ENCODE data around the gene CDON.
"Not testable (repeated sequence)": the region's sequence is repeated elsewhere in the genome, so short reads cannot be mapped to it uniquely, and the experiment has no call there.

Gene CDON

DNA sequence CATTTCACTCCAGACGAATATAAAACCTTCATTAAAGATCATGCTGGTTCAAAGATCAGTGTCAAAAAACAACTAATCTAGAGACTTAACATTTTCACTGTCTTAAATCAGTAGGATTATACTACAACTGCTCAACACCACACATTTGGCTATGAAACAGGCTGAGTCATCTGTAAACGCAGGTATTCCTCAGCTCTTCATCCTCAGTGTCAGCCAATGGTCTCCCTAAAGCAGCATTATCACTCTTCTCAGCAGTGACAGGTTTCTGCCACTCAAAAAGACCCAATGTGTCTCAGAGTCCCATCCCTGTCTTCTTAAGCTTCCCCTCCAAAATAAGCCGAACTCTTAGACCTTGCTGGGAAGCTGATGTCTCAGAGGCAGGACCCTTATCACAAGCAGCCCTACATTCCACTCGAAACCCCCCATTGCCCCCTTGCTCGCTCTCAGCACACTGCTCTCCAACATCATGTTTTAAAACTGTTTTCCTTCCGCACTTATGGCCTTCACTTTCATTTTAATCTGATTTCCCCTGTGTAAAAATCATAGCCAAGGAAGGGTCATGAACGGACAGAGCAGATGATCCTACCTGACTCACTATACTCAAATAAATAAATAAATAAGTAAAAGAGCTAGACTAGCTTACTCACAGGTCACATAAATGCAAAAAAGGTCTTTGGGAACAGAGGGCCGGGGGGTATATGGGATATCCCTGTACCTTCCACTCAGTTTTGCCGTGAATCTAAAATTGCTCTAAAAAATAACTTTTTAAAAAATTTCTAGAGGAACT lies 23.0 kb downstream of the CDON start:
- DNase-seq = no peak

DNA sequence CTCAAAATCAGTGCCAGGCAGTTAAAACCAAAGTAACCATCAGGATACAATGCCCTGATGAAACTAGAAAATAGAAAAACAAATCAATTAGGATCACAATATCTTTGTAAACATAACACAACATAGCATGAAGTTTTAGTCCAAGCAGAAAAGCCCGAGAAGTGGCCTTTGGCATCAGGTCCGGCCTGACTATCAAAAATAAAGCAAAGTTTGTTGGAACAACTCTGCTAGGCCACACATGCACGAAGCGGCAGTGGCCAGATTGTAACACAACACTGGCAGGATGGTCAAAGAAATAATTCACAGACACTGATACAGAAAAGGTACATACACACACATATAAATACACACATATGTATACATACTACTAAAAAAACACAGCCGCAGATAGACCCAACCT lies 26.9 kb downstream of the CDON start:
- no peak for DNase-seq

DNA sequence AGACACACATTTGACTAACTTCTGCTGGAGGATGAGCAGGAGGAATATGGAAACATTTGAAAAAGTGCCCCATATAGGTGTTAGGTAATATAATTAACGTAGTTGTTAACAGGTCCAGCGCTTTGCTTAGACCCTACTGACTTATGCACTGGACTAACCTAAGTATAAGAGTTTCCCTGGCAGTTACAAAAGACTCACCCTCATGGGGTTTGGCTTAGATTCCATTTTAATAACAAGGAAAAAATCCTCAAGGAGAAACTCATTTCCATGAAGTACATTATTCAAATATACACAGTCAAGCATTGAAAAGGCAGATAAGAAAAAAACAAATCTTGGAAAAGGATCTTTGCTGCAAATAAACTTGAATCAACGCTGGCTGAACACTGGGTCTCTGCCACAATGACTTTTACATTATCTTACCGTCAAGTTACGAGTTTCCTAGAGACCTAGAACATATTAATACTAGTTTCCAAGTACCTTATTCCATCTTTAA lies 27.7 kb downstream of the CDON start:
- DNase-seq = no peak

DNA sequence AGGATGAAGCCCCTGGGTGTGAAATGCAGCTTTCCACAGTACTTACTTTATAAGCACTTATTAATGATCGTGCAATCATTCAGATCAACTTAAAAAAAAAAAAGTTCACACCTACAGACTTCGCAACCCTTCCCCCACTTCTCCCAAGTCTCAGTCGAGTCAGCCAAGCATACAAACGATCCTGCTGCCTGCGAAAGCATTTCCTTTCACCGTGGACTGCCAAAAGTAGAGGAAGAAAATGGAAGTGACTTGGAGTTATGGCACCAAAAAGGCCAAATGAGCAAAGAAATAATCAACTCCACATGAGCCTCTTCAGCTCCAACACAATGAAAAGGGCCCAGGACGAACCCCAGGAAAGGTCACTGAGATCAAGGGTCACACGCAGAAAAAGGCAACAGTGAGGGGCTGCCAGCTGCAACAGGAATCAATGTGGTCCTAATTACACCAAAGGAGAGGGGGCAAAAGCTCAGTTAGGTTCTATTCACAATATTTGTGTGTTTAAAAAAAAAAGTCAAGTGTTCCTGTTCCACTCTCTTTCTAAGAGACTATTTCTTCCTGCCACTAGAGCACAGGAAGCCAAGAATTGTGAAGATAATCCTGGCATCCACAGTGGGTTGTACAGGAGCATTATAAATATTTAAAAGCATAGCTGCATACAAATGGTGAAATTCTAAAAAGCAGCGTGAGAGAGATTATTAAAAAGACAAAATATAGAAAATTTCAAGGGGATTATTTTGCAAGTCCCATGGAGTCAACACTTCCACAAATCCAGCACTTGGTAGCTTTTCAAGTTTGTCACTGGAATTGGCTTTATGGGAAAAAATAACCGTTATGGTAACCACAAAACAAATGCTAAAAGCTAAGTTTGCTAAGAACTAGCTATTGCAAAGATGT lies 28.4 kb downstream of the CDON start:
- no peak for DNase-seq

DNA sequence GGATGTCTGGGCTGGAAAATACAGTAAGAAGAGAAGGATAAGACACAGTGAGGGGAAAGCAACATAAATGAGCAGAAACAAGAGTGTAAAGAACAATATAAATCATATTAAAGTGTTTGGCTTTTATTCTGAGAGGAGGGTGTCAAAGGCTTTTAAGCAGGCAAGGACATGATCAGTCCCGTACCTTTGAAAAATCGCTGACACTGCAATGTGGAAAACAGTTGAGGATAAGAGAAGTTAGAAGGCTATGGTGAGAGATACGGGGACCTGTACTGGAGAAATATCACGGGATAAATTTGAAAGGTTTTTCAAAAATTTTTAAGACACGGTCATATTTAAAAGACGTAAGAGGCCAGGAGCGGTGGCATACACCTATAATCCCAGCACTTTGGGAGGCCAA lies 30.3 kb downstream of the CDON start:
- DNase-seq = no peak

DNA sequence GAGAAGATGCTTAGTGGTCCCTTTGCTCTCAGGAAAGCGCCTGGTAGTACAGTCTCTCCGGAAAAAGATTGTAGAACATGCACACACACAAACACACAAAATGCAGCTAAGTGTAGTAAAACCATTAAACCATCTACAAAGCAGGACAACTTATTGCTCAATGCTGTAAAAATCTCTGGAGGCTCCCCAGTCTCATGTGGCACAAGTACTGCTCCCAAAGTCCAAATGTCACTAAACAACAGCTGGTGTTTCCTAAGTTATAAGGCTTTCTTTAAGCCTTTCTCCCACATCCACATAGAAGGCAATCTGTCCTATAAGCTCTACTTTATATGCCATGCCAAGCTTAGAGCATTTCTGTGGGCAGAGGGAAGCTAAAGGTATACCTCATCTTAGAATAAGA lies 32.9 kb downstream of the CDON start:
- DNase-seq = no peak

DNA sequence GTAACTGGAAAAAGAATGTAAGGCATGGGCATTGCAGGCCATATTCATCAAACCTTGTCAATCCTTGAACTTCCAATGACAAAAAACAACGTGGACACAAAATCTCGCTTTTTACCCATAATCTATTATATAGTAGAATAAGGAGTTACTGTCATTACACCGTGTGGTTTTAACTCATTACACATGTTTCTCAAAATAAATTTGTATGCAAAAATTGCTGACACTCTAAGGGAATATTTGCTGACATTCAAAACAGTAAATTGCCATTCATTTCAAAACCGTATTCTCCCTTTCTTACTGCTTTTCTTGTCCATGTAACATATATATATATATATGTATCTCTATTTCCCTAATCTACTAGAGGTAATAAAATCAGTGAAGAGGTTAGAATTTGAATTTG lies 33.4 kb downstream of the CDON start:
- DNase-seq = no peak

DNA sequence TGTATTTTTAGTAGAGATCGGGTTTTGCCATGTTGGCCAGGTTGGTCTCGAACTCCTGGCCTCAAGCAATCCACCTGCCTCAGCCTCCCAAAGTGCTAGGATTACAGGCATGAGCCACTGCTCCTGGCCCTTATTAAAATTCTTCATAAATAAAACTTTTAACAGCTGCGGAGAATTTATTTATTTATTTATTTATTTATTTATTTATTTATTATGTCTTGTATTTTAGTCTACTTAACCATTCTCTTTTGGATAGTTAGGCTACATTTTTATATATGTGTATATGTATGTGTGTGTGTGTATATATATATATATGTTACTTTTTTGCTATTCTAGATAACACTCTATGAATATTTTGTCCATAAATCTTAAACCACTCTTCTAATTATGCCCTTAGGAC lies 34.1 kb downstream of the CDON start:
- not testable (repeated sequence) for DNase-seq

DNA sequence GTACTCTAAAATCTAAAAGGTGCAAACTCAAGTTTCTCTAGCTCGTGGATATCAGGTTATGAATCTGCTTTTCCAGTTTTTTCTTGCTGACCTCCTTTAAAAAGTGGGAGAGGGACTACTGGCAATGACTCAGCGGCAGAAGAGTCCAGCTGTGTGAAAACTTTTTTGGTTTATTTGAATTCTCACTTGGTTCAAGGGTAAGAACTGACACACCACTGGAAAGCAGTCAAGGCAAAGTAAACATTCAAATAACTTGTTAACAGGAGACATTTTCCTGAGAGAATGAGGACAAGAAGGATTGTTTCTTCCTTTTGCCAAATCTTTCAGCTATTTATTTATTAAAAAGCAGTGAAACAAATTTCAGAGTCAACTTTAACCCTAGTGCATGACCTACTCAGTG lies 36.1 kb downstream of the CDON start:
- no peak for DNase-seq

DNA sequence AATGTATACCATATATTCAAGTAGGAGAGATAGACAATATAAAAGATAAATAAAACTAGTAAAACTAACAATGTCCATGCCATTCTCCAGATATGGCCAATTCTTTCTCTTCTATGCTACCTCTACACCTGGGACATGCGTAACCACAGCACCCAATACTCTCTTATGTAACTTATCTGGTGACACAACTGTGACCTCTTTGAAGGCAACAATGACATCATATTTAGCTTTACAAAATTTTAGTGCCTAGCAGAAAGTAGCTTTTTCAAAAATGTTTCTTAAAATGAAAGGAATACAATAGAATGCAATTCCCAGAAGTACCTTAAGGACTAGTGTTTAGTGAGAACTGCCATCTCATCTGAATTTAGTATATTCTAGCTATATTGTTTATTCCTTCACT lies 36.8 kb downstream of the CDON start:
- no peak for DNase-seq

DNA sequence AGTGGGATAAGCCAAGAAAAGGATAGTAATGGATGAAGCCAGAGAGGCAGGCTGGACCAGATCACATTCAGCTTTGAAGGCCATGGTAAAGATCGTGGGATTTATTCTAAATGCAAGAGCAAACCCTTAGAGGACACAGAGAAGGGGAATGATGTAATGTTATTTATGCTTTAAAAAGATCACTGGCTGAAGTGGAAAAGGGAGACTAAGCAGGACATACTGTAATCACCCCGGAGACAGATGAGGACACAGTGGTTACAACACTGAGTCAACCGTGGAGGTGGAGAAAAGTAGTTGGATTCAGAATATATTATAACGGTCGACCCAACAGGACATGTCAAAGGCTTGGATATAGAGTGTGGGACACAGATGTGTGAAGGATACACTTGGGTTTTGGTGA lies 38.5 kb downstream of the CDON start:
- DNase-seq = no peak

DNA sequence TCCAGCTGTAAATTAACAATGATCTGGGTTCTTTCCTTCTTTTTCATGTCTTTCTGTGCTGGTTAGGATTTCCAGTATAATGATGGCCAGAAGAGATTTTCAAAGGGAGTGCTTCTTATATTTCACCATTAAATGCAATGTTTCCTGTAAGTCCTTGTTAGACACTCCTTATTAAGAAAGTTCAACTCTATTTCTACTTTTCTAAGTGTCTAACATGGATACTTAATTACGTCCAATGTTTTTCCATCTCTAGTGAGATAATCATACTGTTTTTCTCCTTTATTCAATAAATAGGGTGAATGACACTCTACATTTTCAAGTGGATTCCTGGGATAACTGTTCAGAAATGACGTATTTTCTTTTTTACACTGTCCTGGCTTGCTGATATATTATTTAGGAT lies 49.8 kb downstream of the CDON start:
- DNase-seq = no peak

DNA sequence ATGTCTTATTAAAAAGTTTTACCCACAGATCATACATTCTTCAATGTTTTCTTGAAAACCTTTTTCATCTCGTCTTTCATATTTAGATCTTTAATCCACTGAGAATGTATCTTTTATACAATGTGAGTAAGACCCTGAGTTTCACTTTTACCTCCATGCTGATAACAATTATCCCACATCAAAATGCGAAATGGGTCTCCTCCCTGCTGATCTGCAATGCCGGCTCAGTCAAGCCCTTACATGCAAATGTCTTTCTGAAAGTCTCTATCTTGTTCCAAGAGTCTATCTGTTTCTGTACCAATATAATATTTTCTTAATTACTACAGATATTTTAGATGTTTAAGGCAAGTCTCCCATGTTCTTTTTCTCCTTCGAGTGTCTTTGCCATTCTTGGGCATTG lies 50.9 kb downstream of the CDON start:
- DNase-seq = no peak

DNA sequence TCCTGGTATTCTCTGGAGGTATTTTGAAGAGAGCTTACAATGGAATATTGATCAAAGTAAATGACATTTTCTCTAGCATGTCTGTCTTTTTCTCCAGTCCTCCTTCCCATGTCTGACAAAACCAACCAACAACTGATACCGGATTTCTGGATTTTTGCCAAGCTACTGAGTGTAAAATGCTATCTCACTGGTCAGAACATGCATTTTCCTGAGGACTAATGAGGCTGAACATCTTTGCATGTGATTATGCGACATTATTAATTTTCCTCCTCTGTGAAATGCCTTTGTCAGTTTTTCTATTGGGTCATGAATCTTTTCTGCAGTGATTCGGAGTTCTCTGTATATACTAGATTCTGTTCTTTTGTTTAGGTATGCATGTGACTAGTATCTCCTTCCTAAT lies 51.4 kb downstream of the CDON start:
- DNase-seq = no peak

DNA sequence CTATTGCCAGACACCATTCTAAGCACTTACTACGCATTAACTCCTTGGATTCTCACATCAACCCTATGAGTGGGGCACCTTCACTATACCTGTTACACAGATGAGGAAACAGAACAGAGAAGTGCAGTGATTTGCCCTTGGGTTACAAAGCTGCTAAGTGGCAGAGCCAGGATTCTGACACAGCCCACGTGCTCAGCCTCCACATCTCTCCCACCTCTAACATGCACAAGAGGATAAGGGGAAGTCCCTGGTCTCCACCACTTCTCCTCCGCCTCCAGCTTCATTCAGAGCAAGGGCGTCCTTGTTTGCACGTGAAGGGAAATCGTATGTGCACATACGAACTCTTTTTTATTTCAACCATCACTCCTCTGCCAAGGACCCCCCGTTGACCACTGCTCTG lies 53.7 kb downstream of the CDON start:
- no peak for DNase-seq

DNA sequence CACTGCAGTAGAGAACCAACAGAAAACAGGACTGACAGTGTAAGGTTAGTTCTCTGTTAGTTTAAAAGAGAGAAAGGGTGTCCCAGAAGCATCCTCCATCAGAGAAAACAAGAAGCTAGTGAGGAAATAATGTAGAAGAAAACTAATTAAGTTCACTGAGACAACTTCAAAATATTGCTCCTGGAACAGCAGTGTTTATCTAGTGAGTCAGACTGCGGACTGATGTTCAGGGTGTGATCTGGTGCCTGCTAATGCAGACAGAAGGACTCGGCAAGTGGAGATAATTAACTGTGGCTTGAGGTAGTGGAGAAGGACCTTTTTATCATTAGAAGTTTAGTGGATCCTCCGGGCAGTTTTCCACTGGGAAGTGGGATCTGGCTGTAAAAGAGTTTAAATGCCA lies 55.4 kb downstream of the CDON start:
- peak; percentile 49 for DNase-seq

DNA sequence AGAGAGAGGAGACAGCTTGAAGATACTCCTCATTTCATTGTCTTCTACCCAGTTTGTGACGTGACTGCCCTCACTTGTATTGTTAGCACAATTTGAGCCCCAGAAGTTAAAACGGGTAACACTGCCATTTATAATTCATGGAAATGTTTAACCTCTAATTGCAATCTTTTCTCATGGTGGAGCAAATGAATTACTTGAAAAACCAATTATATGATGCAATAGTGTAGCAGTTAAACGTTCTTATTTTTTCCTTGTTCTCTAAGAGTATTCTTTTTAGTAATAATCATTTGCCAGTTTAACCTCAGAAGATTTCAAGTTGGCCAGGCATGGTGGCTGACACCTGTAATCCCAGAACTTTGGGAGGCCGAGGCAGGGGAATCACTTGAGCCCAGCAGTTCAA lies 56.6 kb downstream of the CDON start:
- no peak for DNase-seq

DNA sequence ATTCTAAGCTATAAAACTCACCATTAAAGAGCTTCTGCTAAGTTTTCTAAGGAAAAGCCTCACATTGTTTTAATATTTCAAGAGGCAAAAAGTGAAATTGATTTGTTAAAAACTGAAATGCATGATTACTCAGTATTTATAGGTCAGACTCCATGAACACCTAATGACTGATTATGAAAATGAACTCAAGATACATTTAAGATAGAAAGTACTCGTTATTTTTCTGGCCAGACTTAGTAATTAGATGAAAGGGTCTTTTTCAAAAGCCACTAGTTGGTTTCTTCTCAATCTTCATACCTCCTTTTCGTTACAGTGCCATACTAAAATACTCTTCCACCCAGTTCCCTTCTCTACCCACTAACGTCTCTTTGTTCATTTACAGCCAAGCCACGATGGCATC lies 60.5 kb downstream of the CDON start:
- no peak for DNase-seq

DNA sequence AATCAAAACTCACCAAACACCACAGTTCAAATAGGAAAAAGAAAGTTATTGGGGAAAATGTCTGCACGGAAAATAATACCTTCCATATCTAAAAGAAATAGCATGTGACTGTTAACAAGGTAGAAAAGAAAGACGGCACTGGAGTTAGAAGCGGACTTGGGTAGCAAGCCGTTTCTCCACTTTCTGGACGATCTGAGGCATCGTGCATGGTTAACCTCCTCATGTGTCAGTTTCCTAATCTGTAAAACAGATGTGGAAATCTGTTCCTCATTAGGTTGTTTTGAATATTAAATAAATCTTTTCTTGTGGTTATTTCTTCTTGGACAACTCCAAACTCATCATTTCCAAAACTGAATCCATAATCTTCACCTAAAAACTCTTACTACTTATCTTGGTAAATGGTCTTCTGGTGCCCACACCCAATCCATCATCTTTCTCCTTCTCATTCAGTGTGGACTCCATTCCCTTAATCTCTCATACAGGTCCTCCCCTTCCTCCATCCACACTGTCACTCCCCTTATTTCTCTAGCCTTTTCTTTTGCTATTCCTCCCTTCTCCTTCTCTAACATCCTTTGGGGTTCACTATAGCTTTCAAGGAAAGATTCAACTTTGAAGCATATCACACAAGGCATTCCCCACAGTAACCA lies 63.3 kb downstream of the CDON start:
- no peak for DNase-seq

DNA sequence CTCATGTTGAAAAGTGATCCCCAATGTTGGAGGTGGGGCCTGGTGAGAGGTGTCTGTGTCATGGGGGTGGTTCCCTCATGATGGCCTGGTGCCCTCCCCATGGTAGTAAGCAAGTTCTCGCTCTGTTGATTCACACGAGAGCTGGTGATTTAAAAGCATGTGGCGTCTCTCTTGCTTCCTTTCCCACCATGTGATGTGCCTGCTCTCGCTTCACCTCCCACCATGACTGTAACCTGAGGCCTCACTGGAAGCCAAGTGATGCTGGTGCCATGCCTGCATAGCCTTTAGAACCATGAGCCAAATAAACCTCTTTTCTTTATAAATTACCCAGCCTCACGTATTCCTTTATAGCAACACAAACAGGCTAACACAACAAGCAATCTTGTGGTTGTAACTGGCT lies 64.4 kb downstream of the CDON start:
- no peak for DNase-seq

DNA sequence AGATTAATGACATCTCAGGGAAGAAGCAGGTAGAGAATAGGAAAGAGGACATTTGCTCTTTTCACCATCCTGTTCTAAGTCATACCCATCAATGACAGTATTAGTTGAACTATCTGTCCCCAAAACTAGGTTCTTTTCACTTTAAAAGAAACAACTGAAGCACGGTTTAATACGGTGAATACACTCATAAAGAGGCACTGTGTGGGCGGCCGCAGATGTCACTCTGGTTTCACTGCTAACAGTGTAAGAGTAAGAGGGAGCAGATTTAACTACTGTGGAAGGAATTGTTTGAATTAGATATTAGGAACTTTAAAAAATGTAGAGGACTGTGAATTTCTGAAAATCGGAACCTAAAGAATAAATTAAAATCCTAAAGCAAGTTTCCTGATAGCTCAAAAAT lies 67.4 kb downstream of the CDON start:
- no peak for DNase-seq

DNA sequence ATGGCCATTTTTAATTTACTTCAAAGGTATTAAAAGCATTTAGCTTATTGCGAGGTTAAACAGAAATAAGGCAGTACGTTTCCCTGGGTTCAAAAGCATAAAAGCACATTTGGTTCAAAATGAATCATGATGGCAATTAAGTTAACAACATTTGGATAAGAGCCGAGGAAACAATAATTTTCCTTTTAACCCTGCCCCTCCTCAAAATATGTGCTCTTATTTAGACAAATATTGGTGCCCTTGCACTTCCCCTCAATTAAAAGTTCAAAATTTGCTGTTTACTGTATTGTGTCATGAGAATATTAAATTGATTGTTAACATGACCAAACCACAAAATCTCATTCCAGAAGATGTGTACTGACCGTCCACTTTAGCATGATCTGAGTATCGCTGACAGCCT lies 68.2 kb downstream of the CDON start:
- no peak for DNase-seq

DNA sequence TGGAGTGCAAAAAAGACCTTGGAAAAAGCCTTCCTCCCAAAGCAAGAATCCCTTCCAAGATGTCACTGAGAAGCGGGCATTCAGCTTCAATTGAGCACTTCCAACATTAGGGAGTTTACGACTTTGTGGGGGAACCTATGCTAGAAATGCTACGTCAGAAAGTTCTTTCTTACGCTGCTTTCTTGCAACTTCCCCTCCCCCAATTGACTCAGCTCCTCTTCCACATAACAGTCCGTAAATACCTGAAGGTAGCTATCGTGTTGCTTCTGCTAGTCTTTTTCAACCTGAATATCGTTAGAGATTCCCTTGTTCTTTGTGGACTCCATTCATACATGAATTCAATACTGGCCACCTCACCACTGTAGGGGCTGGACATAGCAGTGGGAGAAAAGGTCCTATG lies 69.8 kb downstream of the CDON start:
- no peak for DNase-seq

DNA sequence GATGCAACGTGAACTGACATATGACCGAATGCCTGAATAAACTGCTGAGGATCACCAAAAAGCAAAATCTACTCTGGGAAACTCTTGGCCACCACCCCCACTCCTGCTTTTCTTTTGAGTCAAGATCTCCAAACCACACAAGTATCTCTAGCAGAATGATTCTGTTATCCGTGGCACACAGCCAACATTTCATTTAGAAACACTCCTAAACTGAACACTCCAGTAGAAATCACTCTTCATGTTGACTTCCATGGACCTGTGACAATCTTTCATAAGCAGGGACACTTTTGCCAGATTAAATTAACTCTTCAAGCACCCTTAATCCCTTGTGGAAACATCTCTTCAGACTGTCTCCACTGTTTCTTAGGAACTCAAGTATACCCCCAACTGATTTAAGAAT lies 72.4 kb downstream of the CDON start:
- DNase-seq = peak; percentile 89
